Natural killer cell (primary cell): ENCODE measurements around the gene WDR86. TPM values are rescaled to one million over a fixed set of nuclear protein-coding genes. Genes with fewer than 3 reads are reported as not detected.
A peak's percentile ranks its signal among the peaks of the same experiment; 100 is the strongest.

ENCODE experiments used
- ATAC-seq, 3 donors: fragments of 150-1000 bp in 2 of 3; fragments of 200-7000 bp in 1 of 3; cut with Tn5 transposase; 1 replicate in 1 of 3; 2 replicates in 2 of 3; pipeline ENCODE4 v1.10.0; 2021; ENCODE audit warnings: mild to moderate bottlenecking in 2 of 3, moderate library complexity in 2 of 3
- DNase-seq, 2 donors: peaks; one replicate each; pipeline versions ENCODE4 v3.0.0 to v3.0.0-alpha.2; 2013 to 2021; ENCODE audit warnings: mixed read lengths in 1 of 2
- H3K27ac ChIP-seq: one replicate; pipeline ENCODE4 v1.5.1; 2013; ENCODE audit warnings: mild to moderate bottlenecking, low read length
- H3K27me3 ChIP-seq: one replicate; pipeline ENCODE4 v1.6.1; 2013; ENCODE audit warnings: low read length; ENCODE audit not compliant: control insufficient read depth, insufficient read depth
- H3K36me3 ChIP-seq: one replicate; pipeline ENCODE4 v1.6.1; 2013; ENCODE audit warnings: low read length; ENCODE audit not compliant: control insufficient read depth, insufficient read depth
- H3K4me1 ChIP-seq: one replicate; pipeline ENCODE4 v1.6.1; 2013; ENCODE audit warnings: low read length; ENCODE audit not compliant: control insufficient read depth, insufficient read depth
- H3K4me3 ChIP-seq: one replicate; pipeline ENCODE4 v1.5.1; 2013; ENCODE audit warnings: low read length
- H3K9me3 ChIP-seq: one replicate; pipeline ENCODE4 v1.6.1; 2013; ENCODE audit warnings: low read length; ENCODE audit not compliant: control insufficient read depth, insufficient read depth
- H3K27ac Mint-ChIP-seq, 2 donors: one replicate each; pipeline ENCODE4 v1.8.0; 2022; ENCODE audit warnings: mild to moderate bottlenecking in 2 of 2, mixed read lengths in 2 of 2, moderate library complexity in 1 of 2
- H3K27me3 Mint-ChIP-seq, 2 donors: one replicate each; pipeline ENCODE4 v1.8.0; 2022; ENCODE audit warnings: low read depth in 2 of 2, mixed read lengths in 2 of 2
- H3K36me3 Mint-ChIP-seq: one replicate; pipeline ENCODE4 v1.8.0; 2022; ENCODE audit warnings: mixed read lengths
- H3K4me1 Mint-ChIP-seq, 2 donors: one replicate each; pipeline ENCODE4 v1.8.0; 2022; ENCODE audit warnings: mixed read lengths in 2 of 2
- H3K4me3 Mint-ChIP-seq: one replicate; pipeline ENCODE4 v1.8.0; 2022; ENCODE audit warnings: mild to moderate bottlenecking, moderate library complexity, mixed read lengths
- H3K9me3 Mint-ChIP-seq, 2 donors: one replicate each; pipeline ENCODE4 v1.8.0; 2022; ENCODE audit warnings: mixed read lengths in 2 of 2
- CTCF ChIP-seq: fragments of 200-600 bp; IDR thresholded peaks from one replicate; pipeline ENCODE4 v1.8.0; 2022; ENCODE audit warnings: antibody characterized with exemption
- WGBS: methylation state at CpG from one replicate; pipeline ENCODE4 v1.1.7; 2013; ENCODE audit warnings: missing lambda C conversion rate; ENCODE audit not compliant: insufficient coverage; 5-methylcytosine and 5-hydroxymethylcytosine counted together
- intact Hi-C: fragments of 100-400 bp; cut with micrococcal nuclease; formaldehyde crosslinking; loops from one replicate; pipeline ENCODE4 v1.14.2; 2022
- total RNA-seq, 4 donors: library from RNA; stranded (reverse); fragments of 120-200 nt in 1 of 4; gene quantifications; one replicate each; pipeline versions ENCODE4 v1.2.3 to v1.2.4, GENCODE V29; 2013 to 2022

Gene WDR86
- total RNA-seq, 3 donors from 2014 or later (not counting 1 experiment from before 2014, with no cell fraction given) = 1.6 to 4.6 (median 2.1) TPM

- Histone ChIP-seq H3K4me1 (peaks cover 5% of the 10 kb centered on the region), H3K27me3 (no peaks in the 10 kb centered on the region), H3K9me3 (no peaks in the 10 kb centered on the region), H3K4me3 (no peak overlapping the region), H3K36me3 (no peaks in the 10 kb centered on the region), H3K27ac (no peak overlapping the region)
- Mint-ChIP-seq H3K27me3 (peaks cover 12% of the 10 kb centered on the region in 2 donors), H3K9me3 (no peaks in the 10 kb centered on the region), H3K4me1 (no peaks in the 10 kb centered on the region), H3K4me3 (no peak overlapping the region), H3K36me3 (no peaks in the 10 kb centered on the region), H3K27ac (no peak overlapping the region)
- intact Hi-C loops = no loop called here
- TF ChIP-seq CTCF = no peak
- 93% methylated on average over 5 of the region's 5 CpGs for WGBS
- ATAC-seq (no peak), DNase-seq (no peak)
Measured at GRCh38 chr7:151451156-151451555, 41.3 kb upstream of the WDR86 start.

- H3K4me1 ChIP-seq = peaks cover 5% of the 10 kb centered on the region
- ATAC-seq (no peak), DNase-seq (no peak)
- no peaks in the 10 kb centered on the region for H3K9me3 Mint-ChIP-seq
- no peaks in the 10 kb centered on the region for H3K36me3 Mint-ChIP-seq
- H3K27me3 Mint-ChIP-seq = peaks cover 12% of the 10 kb centered on the region in 2 donors
- H3K4me1 Mint-ChIP-seq = no peaks in the 10 kb centered on the region
- no peak for TF ChIP-seq CTCF
- H3K36me3 ChIP-seq = no peaks in the 10 kb centered on the region
- WGBS = 95% methylated on average over 9 of the region's 9 CpGs
- H3K4me3 ChIP-seq = no peak overlapping the region
- intact Hi-C loops = no loop called here
- H3K27ac Mint-ChIP-seq = no peak overlapping the region
- peak overlapping the region; percentile 3 for H3K4me3 Mint-ChIP-seq
- H3K27ac ChIP-seq = no peak overlapping the region
- no peaks in the 10 kb centered on the region for H3K27me3 ChIP-seq
- no peaks in the 10 kb centered on the region for H3K9me3 ChIP-seq
Measured at GRCh38 chr7:151449990-151450389, 40.2 kb upstream of the WDR86 start.

- Mint-ChIP-seq H3K9me3 (no peaks in the 10 kb centered on the region), H3K4me3 (peak overlapping the region; percentile 79), H3K4me1 (no peaks in the 10 kb centered on the region), H3K27ac (peak overlapping the region in 1 of 2 donors; percentile 71), H3K36me3 (no peaks in the 10 kb centered on the region), H3K27me3 (peaks cover 12% of the 10 kb centered on the region in 2 donors)
- Histone ChIP-seq H3K27me3 (no peaks in the 10 kb centered on the region), H3K4me3 (peak overlapping the region; percentile 47), H3K27ac (peak overlapping the region; percentile 17), H3K4me1 (peaks cover 5% of the 10 kb centered on the region), H3K9me3 (no peaks in the 10 kb centered on the region), H3K36me3 (no peaks in the 10 kb centered on the region)
- intact Hi-C loops = loop anchor here (1.0 kb wide), 2 partner anchors 80 to 133 kb away; no protein-coding TSS in a partner anchor
- WGBS = 4% methylated on average over 61 of the region's 61 CpGs
- TF ChIP-seq CTCF = peak; percentile 83
- ATAC-seq = peak; percentile 88 to 90 (median 89)
- DNase-seq = peak; percentile 73 to 88
Measured at GRCh38 chr7:151448261-151449252, 38.7 kb upstream of the WDR86 start.
